Neural cell (in vitro differentiated cells): ENCODE data around the gene UBXN6. TPM values are rescaled to one million over a fixed set of nuclear protein-coding genes. Genes with fewer than 3 reads are reported as not detected.

Experiments
- H2AFZ ChIP-seq: fragments of 200-600, 300-800 bp; sonication (generic), shearing (Covaris generic); 2 replicates; pipeline ENCODE4 v1.6.0; 2014; ENCODE audit warnings: low read depth, mild to moderate bottlenecking, antibody characterized with exemption, low read length, moderate library complexity
- H3F3A ChIP-seq: fragments of 200-600 bp; shearing (Covaris generic); 2 replicates; pipeline ENCODE4 v1.6.1; 2016; ENCODE audit warnings: mild to moderate bottlenecking, moderate library complexity, mixed read lengths, antibody characterized with exemption, low read length; ENCODE audit not compliant: insufficient read depth, poor library complexity, severe bottlenecking
- H3K27ac ChIP-seq: fragments of 200-600, 300-800 bp; sonication (generic), shearing (Covaris generic); 2 replicates; pipeline ENCODE4 v1.5.1; 2014; ENCODE audit warnings: mild to moderate bottlenecking, low read length, moderate library complexity
- H3K27me3 ChIP-seq: fragments of 300-800, 200-600 bp; sonication (generic), shearing (Covaris generic); 2 replicates; pipeline ENCODE4 v1.6.0; 2014; ENCODE audit warnings: mild to moderate bottlenecking, low read depth, low read length, moderate library complexity; ENCODE audit not compliant: insufficient read depth
- H3K36me3 ChIP-seq: fragments of 300-800, 200-600 bp; sonication (generic), shearing (Covaris generic); 2 replicates; pipeline ENCODE4 v1.5.1; 2014; ENCODE audit warnings: mild to moderate bottlenecking, antibody characterized with exemption, low read length, moderate library complexity; ENCODE audit not compliant: insufficient read depth
- H3K4me2 ChIP-seq: fragments of 300-800, 200-600 bp; sonication (generic), shearing (Covaris generic); 2 replicates; pipeline ENCODE4 v1.6.0; 2014; ENCODE audit warnings: mild to moderate bottlenecking, low read length
- H3K4me3 ChIP-seq: fragments of 300-800, 200-600 bp; sonication (generic), shearing (Covaris generic); 2 replicates; pipeline ENCODE4 v1.5.1; 2014; ENCODE audit warnings: mild to moderate bottlenecking, low read length, moderate library complexity
- H3K79me2 ChIP-seq: fragments of 200-600 bp; shearing (Covaris generic); replicated peaks from 2 replicates; pipeline ENCODE4 v1.6.0; 2014; ENCODE audit warnings: mild to moderate bottlenecking, low read length, moderate library complexity; ENCODE audit not compliant: insufficient read depth
- H3K9ac ChIP-seq: fragments of 300-800, 200-600 bp; sonication (generic), shearing (Covaris generic); 2 replicates; pipeline ENCODE4 v1.6.1; 2016; ENCODE audit warnings: mild to moderate bottlenecking, low read length, mixed read lengths
- H3K9me2 ChIP-seq: fragments of 200-600 bp; shearing (Covaris generic); 2 replicates; pipeline ENCODE4 v1.6.1; 2016; ENCODE audit warnings: mild to moderate bottlenecking, low read length, mixed read lengths; ENCODE audit not compliant: insufficient read depth
- H3K9me3 ChIP-seq: fragments of 200-600, 300-800 bp; sonication (generic), shearing (Covaris generic); 2 replicates; pipeline ENCODE4 v1.6.1; 2016; ENCODE audit warnings: mild to moderate bottlenecking, mixed run types, low read length, moderate library complexity, mixed read lengths
- H4K20me1 ChIP-seq: fragments of 200-600 bp; shearing (Covaris generic); 2 replicates; pipeline ENCODE4 v1.6.1; 2016; ENCODE audit warnings: mild to moderate bottlenecking, mixed run types; ENCODE audit not compliant: insufficient read depth
- EP300 ChIP-seq: fragments of 450-650 bp; conservative IDR thresholded peaks from 2 replicates; pipeline ENCODE4 v1.6.1; 2014; ENCODE audit warnings: antibody characterized with exemption, mild to moderate bottlenecking, moderate library complexity; ENCODE audit not compliant: poor library complexity, severe bottlenecking
- EZH2 ChIP-seq: fragments of 200-600, 300-800 bp; shearing (Covaris generic), sonication (generic); IDR thresholded peaks from 2 replicates; pipeline ENCODE4 v1.6.1; 2014; ENCODE audit warnings: antibody characterized with exemption, low read length, borderline replicate concordance, mild to moderate bottlenecking; ENCODE audit not compliant: insufficient read depth, poor library complexity, severe bottlenecking
- MXI1 ChIP-seq: fragments of 450-650 bp; conservative IDR thresholded peaks from 2 replicates; pipeline ENCODE4 v1.6.1; 2014; ENCODE audit warnings: antibody characterized with exemption, mild to moderate bottlenecking; ENCODE audit not compliant: poor library complexity, severe bottlenecking
- POLR2AphosphoS5 ChIP-seq: IDR thresholded peaks from 2 replicates; pipeline ENCODE4 v1.6.1; 2012
- RAD21 ChIP-seq: fragments of 450-650 bp; conservative IDR thresholded peaks from 2 replicates; pipeline ENCODE4 v1.6.1; 2014; ENCODE audit warnings: antibody characterized with exemption, mild to moderate bottlenecking, moderate library complexity
- SMC3 ChIP-seq: fragments of 450-650 bp; conservative IDR thresholded peaks from 2 replicates; pipeline ENCODE4 v1.6.1; 2014; ENCODE audit warnings: antibody characterized with exemption, mild to moderate bottlenecking, moderate library complexity; ENCODE audit not compliant: poor library complexity
- TAF1 ChIP-seq: IDR thresholded peaks from 2 replicates; pipeline ENCODE4 v1.6.1; 2012; ENCODE audit warnings: low read depth
- polyA plus RNA-seq: library from polyadenylated mRNA; depleted of rRNA; stranded (reverse); fragments of >200 nt; gene quantifications from 2 replicates; pipeline ENCODE4 v1.2.3, GENCODE V29; 2014
- TF ChIP-seq, protein P1 (sequence below): fragments of 450-650 bp; IDR thresholded peaks from 2 replicates; pipeline ENCODE4 v1.5.1; 2014; ENCODE audit warnings: antibody characterized with exemption, mild to moderate bottlenecking, moderate library complexity; ENCODE audit not compliant: poor library complexity, severe bottlenecking
- TF ChIP-seq, protein P2 (sequence below): IDR thresholded peaks from 2 replicates; pipeline ENCODE4 v1.6.1; 2012; ENCODE audit warnings: borderline replicate concordance

The UBXN6 gene
- polyA plus RNA-seq, 1 donor from 2014 or later = 102 TPM

GRCh38 chr19:4402171-4403004, 55.2 kb downstream of the UBXN6 start, which contains the start of gene CHAF1A:
Gene CHAF1A (plus strand): TSS chr19:4402640. CDS start chr19:4402763, 123 bp downstream.
- peak within 1 kb of the TSS; percentile 46 for H2AFZ ChIP-seq
- no peaks in the 10 kb centered on the region for H3K9me2 ChIP-seq
- no peaks in the 10 kb centered on the region for H4K20me1 ChIP-seq
- H3K36me3 ChIP-seq = no peaks in the 10 kb centered on the region
- H3K27me3 ChIP-seq = no peaks in the 10 kb centered on the region
- H3F3A ChIP-seq = no peaks in the 10 kb centered on the region
- peak within 1 kb of the TSS; percentile 68 for H3K9ac ChIP-seq
- H3K4me3 ChIP-seq = peak within 1 kb of the TSS; percentile 86
- H3K9me3 ChIP-seq = no peaks in the 10 kb centered on the region
- TF ChIP-seq EP300 (peak; percentile 57), POLR2AphosphoS5 (peak; percentile 50), MXI1 (peak; percentile 98), EZH2 (no peak), RAD21 (no peak), SMC3 (no peak), TAF1 (peak; percentile 87)
- TF ChIP-seq, protein P1, sequence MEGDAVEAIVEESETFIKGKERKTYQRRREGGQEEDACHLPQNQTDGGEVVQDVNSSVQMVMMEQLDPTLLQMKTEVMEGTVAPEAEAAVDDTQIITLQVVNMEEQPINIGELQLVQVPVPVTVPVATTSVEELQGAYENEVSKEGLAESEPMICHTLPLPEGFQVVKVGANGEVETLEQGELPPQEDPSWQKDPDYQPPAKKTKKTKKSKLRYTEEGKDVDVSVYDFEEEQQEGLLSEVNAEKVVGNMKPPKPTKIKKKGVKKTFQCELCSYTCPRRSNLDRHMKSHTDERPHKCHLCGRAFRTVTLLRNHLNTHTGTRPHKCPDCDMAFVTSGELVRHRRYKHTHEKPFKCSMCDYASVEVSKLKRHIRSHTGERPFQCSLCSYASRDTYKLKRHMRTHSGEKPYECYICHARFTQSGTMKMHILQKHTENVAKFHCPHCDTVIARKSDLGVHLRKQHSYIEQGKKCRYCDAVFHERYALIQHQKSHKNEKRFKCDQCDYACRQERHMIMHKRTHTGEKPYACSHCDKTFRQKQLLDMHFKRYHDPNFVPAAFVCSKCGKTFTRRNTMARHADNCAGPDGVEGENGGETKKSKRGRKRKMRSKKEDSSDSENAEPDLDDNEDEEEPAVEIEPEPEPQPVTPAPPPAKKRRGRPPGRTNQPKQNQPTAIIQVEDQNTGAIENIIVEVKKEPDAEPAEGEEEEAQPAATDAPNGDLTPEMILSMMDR = peak; percentile 25
- TF ChIP-seq, protein P2, sequence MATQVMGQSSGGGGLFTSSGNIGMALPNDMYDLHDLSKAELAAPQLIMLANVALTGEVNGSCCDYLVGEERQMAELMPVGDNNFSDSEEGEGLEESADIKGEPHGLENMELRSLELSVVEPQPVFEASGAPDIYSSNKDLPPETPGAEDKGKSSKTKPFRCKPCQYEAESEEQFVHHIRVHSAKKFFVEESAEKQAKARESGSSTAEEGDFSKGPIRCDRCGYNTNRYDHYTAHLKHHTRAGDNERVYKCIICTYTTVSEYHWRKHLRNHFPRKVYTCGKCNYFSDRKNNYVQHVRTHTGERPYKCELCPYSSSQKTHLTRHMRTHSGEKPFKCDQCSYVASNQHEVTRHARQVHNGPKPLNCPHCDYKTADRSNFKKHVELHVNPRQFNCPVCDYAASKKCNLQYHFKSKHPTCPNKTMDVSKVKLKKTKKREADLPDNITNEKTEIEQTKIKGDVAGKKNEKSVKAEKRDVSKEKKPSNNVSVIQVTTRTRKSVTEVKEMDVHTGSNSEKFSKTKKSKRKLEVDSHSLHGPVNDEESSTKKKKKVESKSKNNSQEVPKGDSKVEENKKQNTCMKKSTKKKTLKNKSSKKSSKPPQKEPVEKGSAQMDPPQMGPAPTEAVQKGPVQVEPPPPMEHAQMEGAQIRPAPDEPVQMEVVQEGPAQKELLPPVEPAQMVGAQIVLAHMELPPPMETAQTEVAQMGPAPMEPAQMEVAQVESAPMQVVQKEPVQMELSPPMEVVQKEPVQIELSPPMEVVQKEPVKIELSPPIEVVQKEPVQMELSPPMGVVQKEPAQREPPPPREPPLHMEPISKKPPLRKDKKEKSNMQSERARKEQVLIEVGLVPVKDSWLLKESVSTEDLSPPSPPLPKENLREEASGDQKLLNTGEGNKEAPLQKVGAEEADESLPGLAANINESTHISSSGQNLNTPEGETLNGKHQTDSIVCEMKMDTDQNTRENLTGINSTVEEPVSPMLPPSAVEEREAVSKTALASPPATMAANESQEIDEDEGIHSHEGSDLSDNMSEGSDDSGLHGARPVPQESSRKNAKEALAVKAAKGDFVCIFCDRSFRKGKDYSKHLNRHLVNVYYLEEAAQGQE = peak; percentile 65
- H3K79me2 ChIP-seq = peaks cover 59% of the 10 kb centered on the region
- peak within 1 kb of the TSS; percentile 77 for H3K27ac ChIP-seq
- H3K4me2 ChIP-seq = peak within 1 kb of the TSS; percentile 80

- TF ChIP-seq TAF1 (no peak), SMC3 (no peak), EP300 (no peak), POLR2AphosphoS5 (no peak), RAD21 (no peak), EZH2 (no peak)
- TF ChIP-seq, protein P1 = no peak
- TF ChIP-seq, protein P2 = no peak
- Histone ChIP-seq H4K20me1 (no peaks in the 10 kb centered on the region), H3K79me2 (peaks cover 61% of the 10 kb centered on the region), H2AFZ (peak overlapping the region; percentile 46), H3K9me3 (no peaks in the 10 kb centered on the region), H3K4me3 (peak overlapping the region; percentile 86), H3K9me2 (no peaks in the 10 kb centered on the region), H3K36me3 (no peaks in the 10 kb centered on the region), H3K27ac (peak overlapping the region; percentile 77), H3K27me3 (no peaks in the 10 kb centered on the region), H3K4me2 (peak overlapping the region; percentile 28), H3K9ac (peak overlapping the region; percentile 49), H3F3A (no peaks in the 10 kb centered on the region)
Measured at GRCh38 chr19:4401769-4402170, 55.8 kb downstream of the UBXN6 start.
